GM21528 (cell line): ENCODE measurements around the gene ENDOU.

Source experiments
- ATAC-seq: cut with Tn5 transposase; IDR thresholded peaks from one replicate; pipeline ENCODE4 v1.9.1; 2021; ENCODE audit warnings: mild to moderate bottlenecking, moderate library complexity; ENCODE audit not compliant: unreplicated experiment, low FRiP score

ENDOU gene

GRCh38 chr12:47757840-47758583 is 32.7 kb upstream of the ENDOU start:
- ATAC-seq, result no peak

- no peak for ATAC-seq
Observed at GRCh38 chr12:47757364-47757839, 32.1 kb upstream of the ENDOU start.

- ATAC-seq, result peak; percentile 74
Observed at GRCh38 chr12:47755655-47756562, 30.6 kb upstream of the ENDOU start.

GRCh38 chr12:47754881-47755280 is 29.6 kb upstream of the ENDOU start:
- no peak for ATAC-seq

GRCh38 chr12:47754126-47754525 is 28.8 kb upstream of the ENDOU start:
- no peak for ATAC-seq

GRCh38 chr12:47753021-47754001 is 28.0 kb upstream of the ENDOU start:
- ATAC-seq, result no peak

GRCh38 chr12:47752552-47752951 is 27.3 kb upstream of the ENDOU start:
- no peak for ATAC-seq

GRCh38 chr12:47752121-47752520 is 26.8 kb upstream of the ENDOU start:
- no peak for ATAC-seq

- ATAC-seq, result no peak
Observed at GRCh38 chr12:47751561-47751960, 26.3 kb upstream of the ENDOU start.

GRCh38 chr12:47750916-47751470 is 25.7 kb upstream of the ENDOU start:
- no peak for ATAC-seq

- no peak for ATAC-seq
Observed at GRCh38 chr12:47750229-47750798, 25.0 kb upstream of the ENDOU start.

- no peak for ATAC-seq
Observed at GRCh38 chr12:47748899-47749298, 23.6 kb upstream of the ENDOU start.

- no peak for ATAC-seq
Observed at GRCh38 chr12:47748507-47748828, 23.2 kb upstream of the ENDOU start.

- no peak for ATAC-seq
Observed at GRCh38 chr12:47747596-47748506, 22.6 kb upstream of the ENDOU start.

GRCh38 chr12:47747126-47747525 is 21.8 kb upstream of the ENDOU start:
- ATAC-seq, result no peak

GRCh38 chr12:47746523-47746922 is 21.2 kb upstream of the ENDOU start:
- no peak for ATAC-seq

- ATAC-seq, result no peak
Observed at GRCh38 chr12:47746073-47746472, 20.8 kb upstream of the ENDOU start.

- ATAC-seq, result no peak
Observed at GRCh38 chr12:47745485-47746041, 20.3 kb upstream of the ENDOU start.
